Stimulated activated CD4-positive, alpha-beta T cell treated with anti-CD3 and anti-CD28 coated beads, Interleukin-2, amount 100 ng/mL, for 4 hours (primary cell): ENCODE measurements around the gene SLC25A5.

Experiments used
- DNase-seq: peaks from one replicate; pipeline ENCODE4 v3.0.0-alpha.2; 2020; ENCODE audit warnings: low read depth

Gene SLC25A5

DNA sequence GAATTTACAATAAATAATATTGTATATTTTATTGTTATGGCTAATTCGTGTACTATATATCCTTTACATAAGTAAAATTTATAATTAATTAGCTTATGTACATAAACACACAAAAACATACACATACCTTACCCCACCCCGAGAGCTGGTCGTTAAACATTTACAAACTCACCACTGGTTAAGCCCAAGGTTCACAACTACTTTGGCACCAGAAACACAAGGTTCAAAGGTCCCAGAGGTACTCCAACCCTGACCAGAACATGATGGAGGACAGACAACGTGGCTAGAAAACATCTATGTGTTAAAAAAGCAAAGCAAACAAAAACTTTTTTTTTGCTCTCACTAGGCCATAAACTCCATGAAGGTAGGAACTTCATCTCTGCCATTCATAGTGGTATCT lies 37.7 kb downstream of the SLC25A5 start:
- DNase-seq, result no peak

DNA sequence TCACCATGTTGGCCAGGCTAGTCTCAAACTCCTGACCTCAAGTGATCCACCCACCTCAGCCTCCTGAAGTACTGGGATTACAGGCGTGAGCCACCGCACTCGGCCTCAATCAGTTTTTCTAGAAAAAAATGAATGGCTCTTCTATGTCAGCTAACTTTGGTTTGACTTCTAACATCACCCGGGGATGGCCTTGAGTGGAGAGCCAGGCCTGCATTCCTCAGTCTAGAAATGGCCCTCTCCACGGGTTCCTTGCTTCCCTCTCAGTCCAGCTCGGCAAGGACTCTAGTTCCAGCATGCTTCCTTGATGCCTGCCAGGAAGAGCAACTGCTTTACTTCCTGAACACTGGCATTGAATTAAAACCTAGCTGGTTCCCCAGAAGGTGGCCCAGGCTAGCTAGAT lies 39.0 kb downstream of the SLC25A5 start:
- no peak for DNase-seq

DNA sequence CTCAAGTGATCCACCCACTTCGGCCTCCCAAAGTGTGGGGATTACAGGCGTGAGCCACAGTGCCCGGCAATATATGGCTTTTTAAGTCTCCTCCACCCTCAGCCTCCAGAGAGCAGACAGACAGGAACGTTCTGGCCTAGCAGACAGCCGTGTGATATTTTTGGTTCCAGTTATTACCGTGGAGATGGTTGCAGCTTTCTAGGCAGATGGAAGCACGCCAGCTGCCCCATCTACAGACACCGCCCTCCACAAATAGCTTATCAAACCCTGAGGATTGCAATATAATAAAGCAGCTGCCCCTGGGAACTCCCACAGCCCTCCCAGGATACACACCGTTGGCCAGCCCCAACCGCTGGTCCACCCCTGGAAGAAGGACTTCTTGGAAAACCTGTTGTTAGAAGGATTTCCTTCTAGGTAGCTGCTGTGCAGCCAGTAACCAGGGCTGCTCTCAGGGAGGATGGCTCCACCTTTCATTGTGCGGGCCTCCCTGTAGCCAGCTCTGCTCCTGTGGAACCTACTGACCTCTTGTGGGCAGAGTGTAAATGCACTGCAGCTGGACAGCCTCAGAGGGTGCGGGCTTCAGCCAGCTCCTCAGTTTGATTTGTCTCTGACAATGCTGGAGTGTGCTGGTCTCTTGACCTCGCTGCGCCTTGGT lies 44.0 kb downstream of the SLC25A5 start:
- DNase-seq, result no peak

DNA sequence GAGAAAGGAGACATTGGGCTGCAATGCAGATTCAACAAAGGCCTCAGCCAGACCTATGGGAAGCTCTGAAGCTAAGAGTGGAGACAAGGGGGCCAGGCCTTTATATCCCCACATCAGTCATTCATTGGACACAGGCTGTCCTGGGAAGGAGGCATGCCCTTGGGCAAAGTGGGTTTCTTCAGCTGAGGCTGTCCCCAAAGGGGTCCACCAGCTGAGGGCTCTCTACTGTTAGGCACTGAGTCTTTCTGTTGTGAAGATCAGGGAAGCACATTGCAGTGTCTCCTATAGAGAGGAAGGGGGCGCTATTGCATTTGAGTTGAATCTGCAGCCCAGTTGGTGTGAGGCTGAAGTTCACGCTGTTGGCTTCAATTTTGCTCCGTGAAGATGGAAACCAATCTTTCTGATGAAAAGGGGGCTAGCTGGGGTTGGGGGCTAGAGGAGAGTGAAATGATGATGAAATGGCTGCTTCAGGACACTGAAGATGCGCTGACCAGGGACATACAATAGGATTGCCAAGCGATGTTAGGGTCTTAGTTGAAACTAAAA lies 48.0 kb downstream of the SLC25A5 start:
- DNase-seq, result no peak

DNA sequence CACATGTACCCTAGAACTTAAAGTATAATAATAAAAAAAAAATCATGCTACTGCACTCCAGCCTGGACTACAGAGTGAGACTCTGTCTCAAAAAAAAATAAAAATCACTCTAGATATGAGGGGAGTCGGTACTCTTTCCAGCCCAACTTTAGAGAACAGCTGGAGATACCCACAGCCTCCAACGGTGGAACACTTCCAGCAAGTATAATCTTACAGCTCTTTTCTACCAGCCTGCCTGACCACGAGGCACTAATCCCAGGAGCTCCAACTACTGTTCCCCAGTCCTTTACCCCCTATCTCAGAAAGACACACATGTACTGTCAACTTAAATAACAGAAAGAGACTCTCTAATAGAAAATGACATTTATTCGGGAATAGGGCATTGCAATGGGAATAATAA lies 50.1 kb downstream of the SLC25A5 start:
- DNase-seq, result no peak
